Caco-2 (cell line): Measurements from ENCODE around the gene MAGI1. TPM values are rescaled to one million over a fixed set of nuclear protein-coding genes. Genes with fewer than 3 reads are reported as not detected.

ENCODE experiments used
- BruUV-seq: library from RNA; stranded (reverse); fragments of 400-500 nt; replicated peaks from 2 replicates; lab custom pipeline; 2021; lab: Mats Ljungman, UMichigan
- CTCF ChIA-PET: fragments of 300-600 bp; sonication (Branson Sonifier 250); formaldehyde crosslinking; loops from one replicate; lab custom pipeline; 2022; ENCODE audit warnings: antibody characterized with exemption; lab: Charles Lee
- POLR2A ChIA-PET: fragments of 300-600 bp; sonication (Branson Sonifier 250); formaldehyde crosslinking; loops from one replicate; lab custom pipeline; 2022; ENCODE audit warnings: antibody characterized with exemption; lab: Charles Lee
- DNase-seq, 2 experiments: peaks; one replicate each; pipeline versions ENCODE4 v3.0.0 to v3.0.0-alpha.2; 2020 to 2022
- H3K27me3 ChIP-seq: replicated peaks from 2 replicates; pipeline ENCODE4 v1.6.0; 2011; ENCODE audit warnings: low read length; ENCODE audit not compliant: control insufficient read depth, insufficient read depth
- H3K36me3 ChIP-seq: 2 replicates; pipeline ENCODE4 v1.5.1; 2011; ENCODE audit warnings: low read length; ENCODE audit not compliant: control insufficient read depth, insufficient read depth
- H3K4me1 ChIP-seq: fragments of 250-450 bp; sonication (Bioruptor Pico); 2 replicates; pipeline ENCODE4 v1.5.1; 2020; ENCODE audit warnings: mild to moderate bottlenecking
- H3K4me3 ChIP-seq: 2 replicates; pipeline ENCODE4 v1.5.1; 2011; ENCODE audit warnings: low read depth, mild to moderate bottlenecking, control low read depth, low read length
- H3K9me3 ChIP-seq: fragments of 250-450 bp; sonication (Bioruptor Pico); 2 replicates; pipeline ENCODE4 v1.5.1; 2020; ENCODE audit warnings: mild to moderate bottlenecking, moderate library complexity
- H3K27ac Mint-ChIP-seq: one replicate; pipeline ENCODE4 v1.8.0; 2022; ENCODE audit warnings: mixed read lengths; ENCODE audit not compliant: unreplicated experiment
- H3K27me3 Mint-ChIP-seq: one replicate; pipeline ENCODE4 v1.8.0; 2022; ENCODE audit warnings: mixed read lengths; ENCODE audit not compliant: insufficient read depth, unreplicated experiment
- H3K36me3 Mint-ChIP-seq: one replicate; pipeline ENCODE4 v1.8.0; 2022; ENCODE audit warnings: mild to moderate bottlenecking, mixed read lengths; ENCODE audit not compliant: insufficient read depth, unreplicated experiment
- H3K4me1 Mint-ChIP-seq: one replicate; pipeline ENCODE4 v1.8.0; 2022; ENCODE audit warnings: low read depth, mixed read lengths; ENCODE audit not compliant: unreplicated experiment
- H3K4me3 Mint-ChIP-seq: one replicate; pipeline ENCODE4 v1.8.0; 2022; ENCODE audit warnings: mild to moderate bottlenecking, moderate library complexity, mixed read lengths; ENCODE audit not compliant: unreplicated experiment
- H3K9me3 Mint-ChIP-seq: one replicate; pipeline ENCODE4 v1.8.0; 2022; ENCODE audit warnings: mixed read lengths; ENCODE audit not compliant: unreplicated experiment
- intact Hi-C: fragments of 100-400 bp; cut with micrococcal nuclease; formaldehyde crosslinking; loops from one replicate; pipeline ENCODE4 v1.10.0; 2022; ENCODE audit not compliant: unreplicated experiment
- total RNA-seq: library from RNA; stranded (reverse); gene quantifications from 2 replicates; pipeline ENCODE4 v1.2.3, GENCODE V29; 2022
- TF ChIP-seq, protein P1 (sequence below), 2 experiments: fragments of 200-600 bp in 1 of 2; IDR thresholded peaks; 1 replicate in 1 of 2; 2 replicates in 1 of 2; pipeline versions ENCODE4 v1.5.1 to v1.8.0; 2011 to 2022; ENCODE audit warnings: antibody characterized with exemption in 1 of 2, control low read depth in 1 of 2, inconsistent platforms in 1 of 2, low read depth in 1 of 2, low read length in 1 of 2, mild to moderate bottlenecking in 1 of 2, moderate library complexity in 1 of 2; ENCODE audit not compliant: insufficient read depth in 1 of 2, severe bottlenecking in 1 of 2, unreplicated experiment in 1 of 2

Gene MAGI1
- total RNA-seq, 1 experiment from 2014 or later, result 64.9 TPM

- no TSS peak for BruUV-seq
- POLR2A ChIA-PET, result no interaction called here
- CTCF ChIA-PET, result no interaction called here
- H3K9me3 Mint-ChIP-seq, result no peaks in the 10 kb centered on the region
- no peak for DNase-seq
- Histone ChIP-seq H3K36me3 (no peaks in the 10 kb centered on the region), H3K4me1 (peaks cover 11% of the 10 kb centered on the region; the same call in 1 of the 2 replicates), H3K27me3 (no peaks in the 10 kb centered on the region), H3K4me3 (no peak overlapping the region), H3K9me3 (no peaks in the 10 kb centered on the region)
- intact Hi-C loops, result no loop called here
- peak overlapping the region; percentile 15 for H3K4me3 Mint-ChIP-seq
- peaks cover 6% of the 10 kb centered on the region for H3K36me3 Mint-ChIP-seq
- no peaks in the 10 kb centered on the region for H3K27me3 Mint-ChIP-seq
- H3K4me1 Mint-ChIP-seq, result peaks cover 28% of the 10 kb centered on the region
- TF ChIP-seq, protein P1, sequence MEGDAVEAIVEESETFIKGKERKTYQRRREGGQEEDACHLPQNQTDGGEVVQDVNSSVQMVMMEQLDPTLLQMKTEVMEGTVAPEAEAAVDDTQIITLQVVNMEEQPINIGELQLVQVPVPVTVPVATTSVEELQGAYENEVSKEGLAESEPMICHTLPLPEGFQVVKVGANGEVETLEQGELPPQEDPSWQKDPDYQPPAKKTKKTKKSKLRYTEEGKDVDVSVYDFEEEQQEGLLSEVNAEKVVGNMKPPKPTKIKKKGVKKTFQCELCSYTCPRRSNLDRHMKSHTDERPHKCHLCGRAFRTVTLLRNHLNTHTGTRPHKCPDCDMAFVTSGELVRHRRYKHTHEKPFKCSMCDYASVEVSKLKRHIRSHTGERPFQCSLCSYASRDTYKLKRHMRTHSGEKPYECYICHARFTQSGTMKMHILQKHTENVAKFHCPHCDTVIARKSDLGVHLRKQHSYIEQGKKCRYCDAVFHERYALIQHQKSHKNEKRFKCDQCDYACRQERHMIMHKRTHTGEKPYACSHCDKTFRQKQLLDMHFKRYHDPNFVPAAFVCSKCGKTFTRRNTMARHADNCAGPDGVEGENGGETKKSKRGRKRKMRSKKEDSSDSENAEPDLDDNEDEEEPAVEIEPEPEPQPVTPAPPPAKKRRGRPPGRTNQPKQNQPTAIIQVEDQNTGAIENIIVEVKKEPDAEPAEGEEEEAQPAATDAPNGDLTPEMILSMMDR (IDR thresholded peaks at IDR 0.05; ENCODE audit: insufficient read depth in 1 of 2, low read depth in 1 of 2, low read length in 1 of 2, severe bottlenecking in 1 of 2, unreplicated experiment in 1 of 2), result no peak
- no peak overlapping the region for H3K27ac Mint-ChIP-seq
Measured at GRCh38 chr3:65884071-65884470, 154.6 kb downstream of the MAGI1 start.

GRCh38 chr3:65883613-65884012, 155.1 kb downstream of the MAGI1 start:
- H3K9me3 Mint-ChIP-seq, result no peaks in the 10 kb centered on the region
- no peaks in the 10 kb centered on the region for H3K36me3 ChIP-seq
- CTCF ChIA-PET, result no interaction called here
- BruUV-seq, result no TSS peak
- no peaks in the 10 kb centered on the region for H3K9me3 ChIP-seq
- peaks cover 11% of the 10 kb centered on the region; the same call in 1 of the 2 replicates for H3K4me1 ChIP-seq
- POLR2A ChIA-PET, result no interaction called here
- H3K36me3 Mint-ChIP-seq, result peaks cover 6% of the 10 kb centered on the region
- no peak overlapping the region for H3K27ac Mint-ChIP-seq
- H3K27me3 Mint-ChIP-seq, result no peaks in the 10 kb centered on the region
- H3K4me3 ChIP-seq, result no peak overlapping the region
- H3K27me3 ChIP-seq, result no peaks in the 10 kb centered on the region
- TF ChIP-seq, protein P1 (IDR thresholded peaks at IDR 0.05; ENCODE audit: insufficient read depth in 1 of 2, low read depth in 1 of 2, low read length in 1 of 2, severe bottlenecking in 1 of 2, unreplicated experiment in 1 of 2), result no peak
- H3K4me1 Mint-ChIP-seq, result peaks cover 28% of the 10 kb centered on the region
- peak overlapping the region; percentile 15 for H3K4me3 Mint-ChIP-seq
- intact Hi-C loops, result no loop called here
- peak in 1 of 2 experiments; percentile 30 for DNase-seq

- Histone ChIP-seq H3K27me3 (no peaks in the 10 kb centered on the region), H3K4me3 (no peak overlapping the region), H3K9me3 (no peaks in the 10 kb centered on the region), H3K4me1 (peaks cover 11% of the 10 kb centered on the region; the same call in 1 of the 2 replicates), H3K36me3 (no peaks in the 10 kb centered on the region)
- H3K9me3 Mint-ChIP-seq, result no peaks in the 10 kb centered on the region
- BruUV-seq, result no TSS peak
- H3K36me3 Mint-ChIP-seq, result peaks cover 6% of the 10 kb centered on the region
- intact Hi-C loops, result no loop called here
- ChIA-PET CTCF (no interaction called here), POLR2A (no interaction called here)
- H3K27ac Mint-ChIP-seq, result no peak overlapping the region
- no peak for DNase-seq
- TF ChIP-seq, protein P1 (IDR thresholded peaks at IDR 0.05; ENCODE audit: insufficient read depth in 1 of 2, low read depth in 1 of 2, low read length in 1 of 2, severe bottlenecking in 1 of 2, unreplicated experiment in 1 of 2), result no peak
- peaks cover 28% of the 10 kb centered on the region for H3K4me1 Mint-ChIP-seq
- no peak overlapping the region for H3K4me3 Mint-ChIP-seq
- no peaks in the 10 kb centered on the region for H3K27me3 Mint-ChIP-seq
Measured at GRCh38 chr3:65880350-65880749, 158.4 kb downstream of the MAGI1 start.
